Karpas-422 (cell line): ENCODE data around the gene ZNF382. TPM values are rescaled to one million over a fixed set of nuclear protein-coding genes. Genes with fewer than 3 reads are reported as not detected.
"Not testable (repeated sequence)": the region's sequence is repeated elsewhere in the genome, so short reads cannot be mapped to it uniquely, and the experiment has no call there.

Experiments
- DNase-seq: peaks from one replicate; pipeline ENCODE4 v3.0.0-alpha.2; 2015
- H2AFZ ChIP-seq: fragments of 200-600 bp; sonication (generic); 2 replicates; pipeline ENCODE4 v1.6.1; 2014; ENCODE audit warnings: antibody characterized with exemption, low read length, mixed read lengths
- H3K27ac ChIP-seq: fragments of 200-600 bp; sonication (generic); 2 replicates; pipeline ENCODE4 v1.5.1; 2014; ENCODE audit warnings: mild to moderate bottlenecking, low read length, moderate library complexity
- H3K27me3 ChIP-seq: fragments of 200-600 bp; sonication (generic); 2 replicates; pipeline ENCODE4 v1.6.1; 2014; ENCODE audit warnings: low read length, mixed read lengths
- H3K36me3 ChIP-seq: fragments of 200-600 bp; sonication (generic); 2 replicates; pipeline ENCODE4 v1.6.1; 2014; ENCODE audit warnings: low read length, mixed read lengths; ENCODE audit not compliant: insufficient read depth
- H3K4me1 ChIP-seq: fragments of 200-600 bp; sonication (generic); 2 replicates; pipeline ENCODE4 v1.6.1; 2014; ENCODE audit warnings: mild to moderate bottlenecking, low read length, mixed read lengths
- H3K4me2 ChIP-seq: fragments of 200-600 bp; sonication (generic); 2 replicates; pipeline ENCODE4 v1.6.1; 2014; ENCODE audit warnings: low read length, low read depth, mild to moderate bottlenecking; ENCODE audit not compliant: poor library complexity, severe bottlenecking
- H3K4me3 ChIP-seq: fragments of 200-600 bp; sonication (generic); 2 replicates; pipeline ENCODE4 v1.5.1; 2014; ENCODE audit warnings: mild to moderate bottlenecking, antibody characterized with exemption, low read length, mixed read lengths
- H3K79me2 ChIP-seq: fragments of 200-600 bp; sonication (generic); 2 replicates; pipeline ENCODE4 v1.6.1; 2014; ENCODE audit warnings: mild to moderate bottlenecking, low read length, mixed read lengths
- H3K9ac ChIP-seq: fragments of 200-600 bp; sonication (generic); 2 replicates; pipeline ENCODE4 v1.6.0; 2014; ENCODE audit warnings: low read length
- H3K9me2 ChIP-seq: fragments of 200-600 bp; sonication (generic), shearing (Covaris generic); replicated peaks from 2 replicates; pipeline ENCODE4 v1.6.0; 2014; ENCODE audit warnings: mild to moderate bottlenecking, low read length, moderate library complexity; ENCODE audit not compliant: insufficient read depth
- H3K9me3 ChIP-seq: fragments of 300-700, 200-600 bp; sonication (generic); 2 replicates; pipeline ENCODE4 v1.6.1; 2014; ENCODE audit warnings: low read length, mixed read lengths
- H4K20me1 ChIP-seq: fragments of 200-600 bp; sonication (generic); 2 replicates; pipeline ENCODE4 v1.6.1; 2014; ENCODE audit warnings: mild to moderate bottlenecking, antibody characterized with exemption, low read length, low read depth; ENCODE audit not compliant: insufficient read depth
- total RNA-seq: library from RNA; depleted of rRNA; stranded (reverse); fragments of >200 nt; shearing (Covaris generic); gene quantifications from 2 replicates; pipeline ENCODE4 v1.2.3, GENCODE V29; 2014; ENCODE audit warnings: low replicate concordance

The ZNF382 gene
- total RNA-seq, 1 experiment from 2014 or later: 6.1 TPM

- Histone ChIP-seq H4K20me1 (no peaks in the 10 kb centered on the region), H3K9me2 (no peaks in the 10 kb centered on the region), H3K9me3 (peaks cover 27% of the 10 kb centered on the region), H3K4me2 (no peak overlapping the region), H2AFZ (no peak overlapping the region), H3K4me3 (no peak overlapping the region), H3K27ac (no peak overlapping the region), H3K4me1 (peaks cover 4% of the 10 kb centered on the region), H3K36me3 (peaks cover 75% of the 10 kb centered on the region), H3K27me3 (no peaks in the 10 kb centered on the region), H3K9ac (no peak overlapping the region), H3K79me2 (peaks cover 34% of the 10 kb centered on the region)
- DNase-seq: no peak
Observed at GRCh38 chr19:36579255-36579654, 25.9 kb upstream of the ZNF382 start.

- not testable (repeated sequence) for H3K27me3 ChIP-seq, H3K4me1 ChIP-seq, H2AFZ ChIP-seq, H3K36me3 ChIP-seq, H3K9me2 ChIP-seq, H3K4me3 ChIP-seq, H3K4me2 ChIP-seq, H4K20me1 ChIP-seq, H3K9ac ChIP-seq, DNase-seq, H3K27ac ChIP-seq, H3K9me3 ChIP-seq
- H3K79me2 ChIP-seq: peaks cover 43% of the 10 kb centered on the region
Observed at GRCh38 chr19:36602681-36603080, 2.4 kb upstream of the ZNF382 start.

- Histone ChIP-seq H3K27me3 (no peaks in the 10 kb centered on the region), H3K9ac (peak overlapping the region; percentile 83), H3K36me3 (0 out of 2 replicates have a peak, but pooled peaks cover 3% of the 10 kb centered on the region), H3K4me1 (peaks cover 5% of the 10 kb centered on the region), H3K27ac (peak overlapping the region; percentile 55; the same call in 1 of the 2 replicates), H2AFZ (peak overlapping the region; percentile 64; the same call in 1 of the 2 replicates), H3K4me3 (peak overlapping the region; percentile 80), H3K4me2 (peak overlapping the region; percentile 62), H3K79me2 (peaks cover 31% of the 10 kb centered on the region), H3K9me2 (no peaks in the 10 kb centered on the region), H3K9me3 (peaks cover 10% of the 10 kb centered on the region; the same call in 1 of the 2 replicates), H4K20me1 (no peaks in the 10 kb centered on the region)
- peak; percentile 88 for DNase-seq
Observed at GRCh38 chr19:36604656-36605100, 435 bp upstream of the ZNF382 start.

GRCh38 chr19:36605877-36606478 lies 865 bp downstream of the ZNF382 start:
- H3K4me2 ChIP-seq: peak overlapping the region; percentile 62
- H3K4me1 ChIP-seq: peaks cover 5% of the 10 kb centered on the region
- peaks cover 21% of the 10 kb centered on the region for H3K79me2 ChIP-seq
- 0 out of 2 replicates have a peak, but pooled peaks cover 10% of the 10 kb centered on the region for H3K9me3 ChIP-seq
- no peak overlapping the region for H2AFZ ChIP-seq
- H3K27ac ChIP-seq: no peak overlapping the region
- 0 out of 2 replicates have a peak overlapping the region, but pooled peaks have one; percentile 83 for H3K9ac ChIP-seq
- H3K4me3 ChIP-seq: peak overlapping the region; percentile 80
- H4K20me1 ChIP-seq: no peaks in the 10 kb centered on the region
- no peaks in the 10 kb centered on the region for H3K27me3 ChIP-seq
- no peaks in the 10 kb centered on the region for H3K9me2 ChIP-seq
- DNase-seq: no peak
- H3K36me3 ChIP-seq: 0 out of 2 replicates have a peak, but pooled peaks cover 3% of the 10 kb centered on the region

GRCh38 chr19:36627057-36627456 lies 21.9 kb downstream of the ZNF382 start:
- Histone ChIP-seq H3K9ac (no peak overlapping the region), H3K4me1 (no peaks in the 10 kb centered on the region), H3K4me2 (no peak overlapping the region), H3K4me3 (no peak overlapping the region), H3K9me3 (peaks cover 35% of the 10 kb centered on the region), H3K27me3 (no peaks in the 10 kb centered on the region), H3K36me3 (no peaks in the 10 kb centered on the region), H3K27ac (no peak overlapping the region), H3K79me2 (no peaks in the 10 kb centered on the region), H2AFZ (no peak overlapping the region), H4K20me1 (no peaks in the 10 kb centered on the region), H3K9me2 (no peaks in the 10 kb centered on the region)
- no peak for DNase-seq

- H2AFZ ChIP-seq: no peak overlapping the region
- H3K4me1 ChIP-seq: no peaks in the 10 kb centered on the region
- no peaks in the 10 kb centered on the region for H4K20me1 ChIP-seq
- no peak for DNase-seq
- peaks cover 53% of the 10 kb centered on the region for H3K9me3 ChIP-seq
- H3K4me2 ChIP-seq: no peak overlapping the region
- H3K36me3 ChIP-seq: peaks cover 24% of the 10 kb centered on the region
- H3K79me2 ChIP-seq: no peaks in the 10 kb centered on the region
- H3K9ac ChIP-seq: no peak overlapping the region
- H3K27me3 ChIP-seq: no peaks in the 10 kb centered on the region
- H3K27ac ChIP-seq: no peak overlapping the region
- H3K9me2 ChIP-seq: no peaks in the 10 kb centered on the region
- no peak overlapping the region for H3K4me3 ChIP-seq
Observed at GRCh38 chr19:36635342-36635741, 30.2 kb downstream of the ZNF382 start.

- no peaks in the 10 kb centered on the region for H3K4me1 ChIP-seq
- H2AFZ ChIP-seq: no peak overlapping the region
- H3K4me2 ChIP-seq: no peak overlapping the region
- peaks cover 35% of the 10 kb centered on the region for H3K36me3 ChIP-seq
- no peaks in the 10 kb centered on the region for H3K79me2 ChIP-seq
- no peaks in the 10 kb centered on the region for H3K9me2 ChIP-seq
- H3K27me3 ChIP-seq: no peaks in the 10 kb centered on the region
- H3K9me3 ChIP-seq: peaks cover 60% of the 10 kb centered on the region
- no peak overlapping the region for H3K4me3 ChIP-seq
- DNase-seq: no peak
- H3K27ac ChIP-seq: no peak overlapping the region
- no peak overlapping the region for H3K9ac ChIP-seq
- no peaks in the 10 kb centered on the region for H4K20me1 ChIP-seq
Observed at GRCh38 chr19:36638862-36639510, 33.9 kb downstream of the ZNF382 start.

- no peak overlapping the region for H3K27ac ChIP-seq
- H3K9ac ChIP-seq: no peak overlapping the region
- no peak for DNase-seq
- peaks cover 40% of the 10 kb centered on the region for H3K9me3 ChIP-seq
- H3K4me2 ChIP-seq: no peak overlapping the region
- H2AFZ ChIP-seq: no peak overlapping the region
- no peaks in the 10 kb centered on the region for H3K27me3 ChIP-seq
- H4K20me1 ChIP-seq: no peaks in the 10 kb centered on the region
- no peaks in the 10 kb centered on the region for H3K79me2 ChIP-seq
- H3K4me3 ChIP-seq: no peak overlapping the region
- no peaks in the 10 kb centered on the region for H3K4me1 ChIP-seq
- H3K36me3 ChIP-seq: peaks cover 53% of the 10 kb centered on the region
- no peaks in the 10 kb centered on the region for H3K9me2 ChIP-seq
Observed at GRCh38 chr19:36646746-36647145, 41.6 kb downstream of the ZNF382 start.
